Measurements from ENCODE around the gene MYBPC2.
A peak's percentile ranks its signal among the peaks of the same experiment; 100 is the strongest.

DNA sequence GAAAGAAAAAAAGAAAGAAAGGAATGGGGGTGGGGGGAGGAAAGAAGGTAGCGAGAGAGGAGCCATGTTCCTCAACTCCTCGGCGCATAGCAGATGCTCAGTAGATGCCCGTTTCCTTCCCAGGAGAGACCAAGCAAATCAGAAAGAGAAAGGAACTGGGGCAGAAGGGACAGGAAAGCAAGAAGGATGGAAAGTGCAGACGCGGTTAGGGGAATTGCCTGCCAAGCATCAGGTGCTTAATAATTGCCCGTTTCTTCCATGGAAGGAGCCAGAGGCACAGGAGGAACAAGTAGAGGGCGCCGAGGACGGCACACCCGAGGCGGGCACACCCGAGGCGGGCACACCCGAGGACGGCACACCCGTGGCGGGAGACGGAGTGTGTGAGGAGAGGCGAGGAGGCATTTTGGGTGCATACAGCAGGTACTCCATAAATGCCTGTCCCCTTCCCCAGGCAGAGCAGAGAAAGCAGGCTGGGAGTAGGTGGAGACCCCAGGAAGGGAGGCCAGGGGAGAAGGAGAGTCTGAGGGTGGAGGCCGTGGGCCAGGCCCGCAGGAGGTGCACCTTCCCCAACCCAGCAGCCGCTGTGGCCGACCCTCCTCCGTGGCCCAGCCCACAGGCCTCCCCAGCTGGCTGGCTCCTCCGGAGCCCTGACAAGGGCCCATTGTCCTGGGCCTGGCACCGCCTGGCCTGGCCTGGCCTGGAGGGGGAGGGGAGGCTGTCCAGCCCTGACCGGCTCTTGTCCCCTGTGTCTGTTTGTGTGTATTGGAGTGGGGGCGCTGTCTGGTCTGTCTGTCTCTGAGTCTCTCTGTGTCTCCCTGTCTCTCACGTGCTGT, 63.7 kb downstream of the MYBPC2 start:
- TF ChIP-seq, protein P1, sequence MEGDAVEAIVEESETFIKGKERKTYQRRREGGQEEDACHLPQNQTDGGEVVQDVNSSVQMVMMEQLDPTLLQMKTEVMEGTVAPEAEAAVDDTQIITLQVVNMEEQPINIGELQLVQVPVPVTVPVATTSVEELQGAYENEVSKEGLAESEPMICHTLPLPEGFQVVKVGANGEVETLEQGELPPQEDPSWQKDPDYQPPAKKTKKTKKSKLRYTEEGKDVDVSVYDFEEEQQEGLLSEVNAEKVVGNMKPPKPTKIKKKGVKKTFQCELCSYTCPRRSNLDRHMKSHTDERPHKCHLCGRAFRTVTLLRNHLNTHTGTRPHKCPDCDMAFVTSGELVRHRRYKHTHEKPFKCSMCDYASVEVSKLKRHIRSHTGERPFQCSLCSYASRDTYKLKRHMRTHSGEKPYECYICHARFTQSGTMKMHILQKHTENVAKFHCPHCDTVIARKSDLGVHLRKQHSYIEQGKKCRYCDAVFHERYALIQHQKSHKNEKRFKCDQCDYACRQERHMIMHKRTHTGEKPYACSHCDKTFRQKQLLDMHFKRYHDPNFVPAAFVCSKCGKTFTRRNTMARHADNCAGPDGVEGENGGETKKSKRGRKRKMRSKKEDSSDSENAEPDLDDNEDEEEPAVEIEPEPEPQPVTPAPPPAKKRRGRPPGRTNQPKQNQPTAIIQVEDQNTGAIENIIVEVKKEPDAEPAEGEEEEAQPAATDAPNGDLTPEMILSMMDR (IDR thresholded peaks at IDR 0.05 in 4 of 5, conservative IDR thresholded peaks at IDR 0.05 in 1 of 5): no peak
- peak; percentile 34 to 42 for TF ChIP-seq POLR2A (IDR thresholded peaks at IDR 0.05)
